ENCODE measurements around the gene GLRX.

GLRX gene

GRCh38 chr5:95773335-95774059 lies 49.0 kb downstream of the GLRX start:
- peak; percentile 46 for DNase-seq

- no peak for DNase-seq
These were observed 50.6 kb downstream of the GLRX start for GRCh38 chr5:95771892-95772291.

GRCh38 chr5:95770830-95771708 lies 51.5 kb downstream of the GLRX start:
- no peak for DNase-seq

- no peak for DNase-seq
These were observed 53.8 kb downstream of the GLRX start for GRCh38 chr5:95768731-95769130.

- no peak for DNase-seq
These were observed 58.6 kb downstream of the GLRX start for GRCh38 chr5:95763941-95764340.

All from MV-4-11 (cell line).